Endothelial cell of umbilical vein (primary cell): Measurements from ENCODE around the gene RAB37.

Experiments used
- POLR2A ChIP-seq: IDR thresholded peaks from 2 replicates; pipeline ENCODE4 v1.6.1; 2012; ENCODE audit warnings: low read depth, mild to moderate bottlenecking, control low read depth, low read length
- POLR2AphosphoS5 ChIP-seq: IDR thresholded peaks from 2 replicates; pipeline ENCODE4 v1.6.1; 2012; ENCODE audit warnings: low read depth, mild to moderate bottlenecking, control low read depth, low read length, moderate library complexity; ENCODE audit not compliant: insufficient read depth
- TF ChIP-seq, protein P1 (sequence below), 2 donors: IDR thresholded peaks; 1 replicate in 1 of 2; 2 replicates in 1 of 2; pipeline ENCODE4 v1.5.1; 2011; ENCODE audit warnings: low read length in 2 of 2, mild to moderate bottlenecking in 2 of 2, moderate library complexity in 2 of 2, control low read depth in 1 of 2, inconsistent platforms in 1 of 2, low read depth in 1 of 2; ENCODE audit not compliant: insufficient read depth in 1 of 2; ENCODE audit errors: extremely low read depth in 1 of 2

DNA sequence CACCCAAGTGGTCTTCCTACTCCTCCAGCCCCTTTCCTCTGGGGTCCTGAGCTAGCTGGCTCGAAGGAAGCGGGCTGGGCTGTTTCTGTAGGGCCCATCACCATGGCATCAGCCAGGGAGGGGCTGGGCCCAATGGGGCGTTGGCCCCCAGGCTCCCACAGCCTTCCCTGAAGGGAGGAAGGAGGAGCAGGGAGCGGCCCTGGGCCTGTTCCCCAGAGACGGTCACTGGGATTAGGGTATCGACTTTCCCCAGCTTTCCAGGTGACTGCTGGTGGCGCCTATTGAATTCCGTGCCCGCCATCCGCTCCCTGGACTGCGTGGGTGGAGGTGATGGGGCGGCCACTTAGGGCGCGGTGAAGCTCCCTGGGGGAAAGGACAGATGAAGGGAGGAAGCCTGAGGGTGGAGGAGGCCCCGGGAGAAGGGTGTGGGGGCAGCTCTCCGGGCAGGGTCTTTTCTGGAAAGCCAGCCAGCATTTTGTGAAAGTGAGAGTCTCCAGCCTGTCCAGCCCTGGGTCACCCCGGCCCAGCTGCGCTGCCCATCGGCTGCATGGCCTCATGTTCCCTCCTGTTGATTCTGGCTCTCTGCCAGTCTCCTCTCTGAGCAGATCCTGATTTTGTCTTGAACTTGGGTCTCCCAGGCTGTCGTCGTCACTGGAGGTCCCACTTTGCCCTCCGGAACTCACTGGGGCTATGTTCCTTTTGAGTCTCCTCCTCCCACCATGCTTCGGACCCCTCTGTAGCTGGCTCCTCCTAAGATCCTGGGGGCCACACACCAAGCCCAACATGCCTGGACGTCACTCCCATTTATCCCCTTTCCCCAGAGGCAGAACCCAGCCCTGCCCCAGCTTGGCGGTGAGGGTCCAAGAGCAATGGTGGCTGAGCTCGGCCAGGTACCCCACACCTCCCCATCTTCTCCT, 21.1 kb downstream of the RAB37 start:
- TF ChIP-seq, protein P1, sequence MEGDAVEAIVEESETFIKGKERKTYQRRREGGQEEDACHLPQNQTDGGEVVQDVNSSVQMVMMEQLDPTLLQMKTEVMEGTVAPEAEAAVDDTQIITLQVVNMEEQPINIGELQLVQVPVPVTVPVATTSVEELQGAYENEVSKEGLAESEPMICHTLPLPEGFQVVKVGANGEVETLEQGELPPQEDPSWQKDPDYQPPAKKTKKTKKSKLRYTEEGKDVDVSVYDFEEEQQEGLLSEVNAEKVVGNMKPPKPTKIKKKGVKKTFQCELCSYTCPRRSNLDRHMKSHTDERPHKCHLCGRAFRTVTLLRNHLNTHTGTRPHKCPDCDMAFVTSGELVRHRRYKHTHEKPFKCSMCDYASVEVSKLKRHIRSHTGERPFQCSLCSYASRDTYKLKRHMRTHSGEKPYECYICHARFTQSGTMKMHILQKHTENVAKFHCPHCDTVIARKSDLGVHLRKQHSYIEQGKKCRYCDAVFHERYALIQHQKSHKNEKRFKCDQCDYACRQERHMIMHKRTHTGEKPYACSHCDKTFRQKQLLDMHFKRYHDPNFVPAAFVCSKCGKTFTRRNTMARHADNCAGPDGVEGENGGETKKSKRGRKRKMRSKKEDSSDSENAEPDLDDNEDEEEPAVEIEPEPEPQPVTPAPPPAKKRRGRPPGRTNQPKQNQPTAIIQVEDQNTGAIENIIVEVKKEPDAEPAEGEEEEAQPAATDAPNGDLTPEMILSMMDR (IDR thresholded peaks at IDR 0.05; ENCODE audit: extremely low read depth in 1 of 2, insufficient read depth in 1 of 2, low read depth in 1 of 2, low read length in 2 of 2), result no peak
- no peak for TF ChIP-seq POLR2AphosphoS5
- TF ChIP-seq POLR2A, result no peak
